ENCODE data around the gene HEG1. TPM values are rescaled to one million over a fixed set of nuclear protein-coding genes. Genes with fewer than 3 reads are reported as not detected.
A peak's percentile ranks its signal among the peaks of the same experiment; 100 is the strongest.

HEG1 gene
- total RNA-seq, 4 donors from 2014 or later: 13.9 to 30.8 (median 26.5) TPM

DNA sequence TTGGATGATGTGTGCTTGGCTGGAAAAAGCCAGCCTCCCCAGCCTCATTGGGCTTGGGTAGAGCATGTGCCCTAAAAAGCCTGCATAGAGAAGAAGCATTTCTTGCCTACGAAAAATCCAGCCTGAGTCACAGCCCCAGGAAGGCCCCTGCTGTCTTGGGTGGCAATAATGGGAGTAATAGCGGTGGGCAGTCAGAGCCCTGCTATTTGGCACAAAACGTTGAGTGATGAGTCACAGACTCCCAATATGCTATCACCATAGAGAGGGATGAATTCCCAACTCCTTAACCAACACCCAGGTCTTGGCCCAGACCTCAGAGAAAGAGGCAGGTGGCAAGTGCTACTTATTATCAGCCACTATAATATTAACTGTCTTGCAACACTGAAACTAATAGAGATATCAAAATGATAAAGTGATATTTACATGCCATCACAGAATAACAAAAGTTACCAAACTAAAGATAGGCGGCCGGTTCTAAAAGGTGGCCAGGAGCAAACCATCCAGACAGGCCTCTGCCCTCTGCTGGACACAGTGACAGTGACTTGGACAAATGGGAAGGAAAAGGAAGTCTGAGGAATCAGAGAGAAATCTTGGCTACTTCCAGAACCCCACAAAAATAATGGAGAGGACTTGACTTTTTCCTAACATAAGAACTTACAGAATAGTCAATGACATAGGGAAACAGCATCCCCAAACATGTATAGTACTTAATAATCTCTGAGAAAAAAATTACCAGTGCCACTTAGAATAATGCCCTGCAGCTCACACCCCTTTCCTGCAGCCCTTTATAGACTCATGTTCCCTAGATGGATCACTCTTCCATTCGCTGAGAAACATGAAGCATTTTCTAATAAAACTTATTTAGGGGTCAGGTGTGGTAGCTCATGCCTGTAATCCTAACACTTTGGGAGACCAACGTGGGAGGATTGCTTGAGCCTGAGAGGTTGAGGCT, 69.3 kb downstream of the HEG1 start:
- H3K27ac ChIP-seq: peak overlapping the region; percentile 69
- H3K9me3 ChIP-seq: no peaks in the 10 kb centered on the region

DNA sequence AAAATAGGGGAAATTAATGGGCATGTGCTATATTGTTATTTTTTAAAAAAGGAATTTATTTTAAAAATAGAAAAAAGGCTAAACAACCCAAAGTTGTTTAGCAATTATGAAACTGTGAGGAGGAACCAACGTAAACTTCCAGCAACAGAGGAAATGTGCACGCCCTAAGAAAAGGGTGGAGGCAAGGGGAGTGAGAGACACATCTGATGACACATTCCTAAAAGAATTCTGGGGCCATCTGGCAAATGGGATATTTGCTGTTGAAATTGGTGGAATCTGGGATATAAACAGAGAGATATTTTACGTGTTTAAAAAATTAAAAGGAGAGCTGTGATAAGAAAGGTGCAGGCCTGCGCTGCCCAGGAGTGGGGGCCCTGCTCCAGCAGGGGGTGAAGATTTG, 70.4 kb downstream of the HEG1 start:
- H3K36me3 ChIP-seq: peaks cover 24% of the 10 kb centered on the region
- no peak overlapping the region for H3K4me3 ChIP-seq
- H3K27me3 ChIP-seq: no peaks in the 10 kb centered on the region
- no peak for TF ChIP-seq EP300 (IDR thresholded peaks at IDR 0.05)
- TF ChIP-seq POLR2A (IDR thresholded peaks at IDR 0.05): no peak
- TF ChIP-seq POLR2AphosphoS5 (IDR thresholded peaks at IDR 0.05): no peak
- TF ChIP-seq, protein P1, sequence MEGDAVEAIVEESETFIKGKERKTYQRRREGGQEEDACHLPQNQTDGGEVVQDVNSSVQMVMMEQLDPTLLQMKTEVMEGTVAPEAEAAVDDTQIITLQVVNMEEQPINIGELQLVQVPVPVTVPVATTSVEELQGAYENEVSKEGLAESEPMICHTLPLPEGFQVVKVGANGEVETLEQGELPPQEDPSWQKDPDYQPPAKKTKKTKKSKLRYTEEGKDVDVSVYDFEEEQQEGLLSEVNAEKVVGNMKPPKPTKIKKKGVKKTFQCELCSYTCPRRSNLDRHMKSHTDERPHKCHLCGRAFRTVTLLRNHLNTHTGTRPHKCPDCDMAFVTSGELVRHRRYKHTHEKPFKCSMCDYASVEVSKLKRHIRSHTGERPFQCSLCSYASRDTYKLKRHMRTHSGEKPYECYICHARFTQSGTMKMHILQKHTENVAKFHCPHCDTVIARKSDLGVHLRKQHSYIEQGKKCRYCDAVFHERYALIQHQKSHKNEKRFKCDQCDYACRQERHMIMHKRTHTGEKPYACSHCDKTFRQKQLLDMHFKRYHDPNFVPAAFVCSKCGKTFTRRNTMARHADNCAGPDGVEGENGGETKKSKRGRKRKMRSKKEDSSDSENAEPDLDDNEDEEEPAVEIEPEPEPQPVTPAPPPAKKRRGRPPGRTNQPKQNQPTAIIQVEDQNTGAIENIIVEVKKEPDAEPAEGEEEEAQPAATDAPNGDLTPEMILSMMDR (IDR thresholded peaks at IDR 0.05): no peak
- no peak for DNase-seq (ENCODE audit: low spot score in 2 of 2)
- no peaks in the 10 kb centered on the region for H3K9me3 ChIP-seq
- H3K4me1 ChIP-seq: peaks cover 13% of the 10 kb centered on the region
- 56% methylated on average over 4 of the region's 4 CpGs for WGBS
- H3K27ac ChIP-seq: peak overlapping the region; percentile 69

More for the DNA sequence above, 69.3 kb downstream of the HEG1 start:
- DNase-seq (ENCODE audit: low spot score in 2 of 2): no peak
- 70% methylated on average over 7 of the region's 7 CpGs for WGBS
- H3K27me3 ChIP-seq: no peaks in the 10 kb centered on the region
- TF ChIP-seq EP300 (IDR thresholded peaks at IDR 0.05) (no peak), POLR2A (IDR thresholded peaks at IDR 0.05) (no peak)
- TF ChIP-seq, protein P1 (IDR thresholded peaks at IDR 0.05): peak in 1 of 2 donors; percentile 28
- peaks cover 25% of the 10 kb centered on the region for H3K36me3 ChIP-seq
- no peak overlapping the region for H3K4me3 ChIP-seq
- H3K4me1 ChIP-seq: peaks cover 13% of the 10 kb centered on the region

DNA sequence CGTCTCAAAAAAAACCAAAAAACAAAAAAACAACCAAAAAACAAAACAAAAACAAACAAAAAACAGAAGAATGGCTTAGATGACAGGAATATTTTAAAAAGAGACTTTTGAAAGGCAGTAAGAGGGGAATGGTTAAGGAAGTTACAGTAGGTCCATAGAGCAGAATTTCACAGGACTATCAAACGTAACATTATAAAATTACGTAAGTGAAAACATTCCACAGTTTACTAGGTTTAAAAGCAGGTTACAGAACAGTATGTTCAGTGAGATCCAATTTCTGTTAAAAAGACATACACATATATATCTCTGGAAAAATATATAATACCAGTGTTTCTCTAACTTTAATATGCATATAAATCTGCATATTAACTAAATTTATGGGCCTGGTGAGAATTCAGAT, 71.0 kb downstream of the HEG1 start:
- 95% methylated on average over 3 of the region's 3 CpGs for WGBS
- Histone ChIP-seq H3K36me3 (peaks cover 19% of the 10 kb centered on the region), H3K4me1 (peaks cover 13% of the 10 kb centered on the region), H3K9me3 (no peaks in the 10 kb centered on the region), H3K27ac (peak overlapping the region; percentile 63), H3K27me3 (no peaks in the 10 kb centered on the region), H3K4me3 (no peak overlapping the region)
- DNase-seq (ENCODE audit: low spot score in 2 of 2): no peak
- no peak for TF ChIP-seq EP300 (IDR thresholded peaks at IDR 0.05)
- TF ChIP-seq, protein P1 (IDR thresholded peaks at IDR 0.05): no peak
- no peak for TF ChIP-seq POLR2A (IDR thresholded peaks at IDR 0.05)
- TF ChIP-seq POLR2AphosphoS5 (IDR thresholded peaks at IDR 0.05): no peak

DNA sequence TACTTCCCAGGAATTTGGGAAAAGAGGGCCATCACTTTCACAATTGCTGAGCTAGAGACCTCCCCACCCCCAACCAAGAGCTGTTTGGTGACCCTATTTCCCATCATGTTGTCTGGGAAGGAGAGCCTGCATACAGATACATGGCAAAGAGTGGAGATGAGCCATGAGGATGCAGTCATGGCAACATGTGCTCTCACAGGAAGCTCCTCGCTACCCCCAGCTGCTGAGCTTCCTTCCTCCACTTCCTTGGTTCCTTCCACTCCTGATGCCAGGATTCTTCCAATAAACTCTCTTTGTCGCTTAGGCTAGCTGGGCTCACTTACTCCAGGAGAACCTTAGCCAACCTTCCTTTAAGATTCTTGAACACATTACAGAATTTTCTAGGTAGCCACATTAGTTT, 72.9 kb downstream of the HEG1 start:
- 79% methylated on average over 2 of the region's 2 CpGs for WGBS
- no peak overlapping the region for H3K27ac ChIP-seq

DNA sequence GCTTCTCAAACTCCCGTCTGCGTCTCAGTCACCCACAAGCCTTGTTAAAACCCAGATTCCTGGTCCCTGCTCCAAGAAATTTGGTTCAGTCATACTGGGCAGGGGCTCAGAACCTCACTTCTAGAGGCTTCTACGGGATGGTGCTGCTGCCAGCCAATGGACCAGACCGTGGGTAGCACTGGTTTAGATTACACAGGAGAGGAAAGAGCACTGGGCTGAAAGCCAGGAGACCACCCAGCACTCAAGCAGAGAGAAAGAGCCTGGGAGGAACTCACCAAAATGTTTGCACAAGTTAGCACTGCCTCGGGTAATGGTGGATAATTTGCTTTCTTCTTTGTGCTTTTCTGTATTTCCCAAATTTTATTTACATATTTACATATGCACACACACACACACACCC, 74.3 kb downstream of the HEG1 start:
- H3K4me1 ChIP-seq: peaks cover 13% of the 10 kb centered on the region

More for the DNA sequence above, 72.9 kb downstream of the HEG1 start:
- no peak for DNase-seq (ENCODE audit: low spot score in 2 of 2)
- Histone ChIP-seq H3K4me3 (no peak overlapping the region), H3K36me3 (peaks cover 4% of the 10 kb centered on the region), H3K9me3 (no peaks in the 10 kb centered on the region), H3K4me1 (peaks cover 13% of the 10 kb centered on the region), H3K27me3 (no peaks in the 10 kb centered on the region)
- no peak for TF ChIP-seq EP300 (IDR thresholded peaks at IDR 0.05)
- TF ChIP-seq POLR2AphosphoS5 (IDR thresholded peaks at IDR 0.05): no peak
- no peak for TF ChIP-seq POLR2A (IDR thresholded peaks at IDR 0.05)
- TF ChIP-seq, protein P1 (IDR thresholded peaks at IDR 0.05): no peak

More for the DNA sequence above, 74.3 kb downstream of the HEG1 start:
- Histone ChIP-seq H3K27me3 (no peaks in the 10 kb centered on the region), H3K9me3 (no peaks in the 10 kb centered on the region), H3K36me3 (peaks cover 16% of the 10 kb centered on the region), H3K4me3 (no peak overlapping the region), H3K27ac (no peak overlapping the region)
- TF ChIP-seq, protein P1 (IDR thresholded peaks at IDR 0.05): no peak
- TF ChIP-seq EP300 (IDR thresholded peaks at IDR 0.05): no peak
- TF ChIP-seq POLR2A (IDR thresholded peaks at IDR 0.05): no peak
- no peak for TF ChIP-seq POLR2AphosphoS5 (IDR thresholded peaks at IDR 0.05)
- whole genome bisulfite sequencing: 64% methylated on average over 4 of the region's 5 CpGs
- no peak for DNase-seq (ENCODE audit: low spot score in 2 of 2)
